ENCODE measurements around the gene SAE1.

DNA sequence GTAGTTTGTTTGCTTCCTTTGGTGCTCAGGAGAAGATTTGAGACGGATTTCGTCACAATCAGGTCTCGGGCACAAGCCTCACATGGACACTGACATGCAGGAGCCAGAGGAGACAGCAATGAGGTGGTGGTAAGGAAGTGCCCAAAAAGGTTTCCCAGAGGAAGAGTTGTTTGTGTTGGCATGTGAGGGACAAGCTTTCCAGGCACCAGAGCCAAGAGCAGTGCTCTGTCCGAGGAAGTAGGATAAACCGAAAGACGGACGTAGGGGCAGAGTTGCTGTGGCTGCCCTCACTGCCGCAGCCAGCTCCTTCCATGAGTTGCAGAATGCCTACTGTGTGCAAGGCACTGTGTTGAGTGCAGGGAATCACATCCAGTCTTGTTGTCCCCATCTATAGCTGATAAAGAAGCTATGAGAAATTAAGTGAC, 27.7 kb downstream of the SAE1 start:
- TF ChIP-seq, protein P1, sequence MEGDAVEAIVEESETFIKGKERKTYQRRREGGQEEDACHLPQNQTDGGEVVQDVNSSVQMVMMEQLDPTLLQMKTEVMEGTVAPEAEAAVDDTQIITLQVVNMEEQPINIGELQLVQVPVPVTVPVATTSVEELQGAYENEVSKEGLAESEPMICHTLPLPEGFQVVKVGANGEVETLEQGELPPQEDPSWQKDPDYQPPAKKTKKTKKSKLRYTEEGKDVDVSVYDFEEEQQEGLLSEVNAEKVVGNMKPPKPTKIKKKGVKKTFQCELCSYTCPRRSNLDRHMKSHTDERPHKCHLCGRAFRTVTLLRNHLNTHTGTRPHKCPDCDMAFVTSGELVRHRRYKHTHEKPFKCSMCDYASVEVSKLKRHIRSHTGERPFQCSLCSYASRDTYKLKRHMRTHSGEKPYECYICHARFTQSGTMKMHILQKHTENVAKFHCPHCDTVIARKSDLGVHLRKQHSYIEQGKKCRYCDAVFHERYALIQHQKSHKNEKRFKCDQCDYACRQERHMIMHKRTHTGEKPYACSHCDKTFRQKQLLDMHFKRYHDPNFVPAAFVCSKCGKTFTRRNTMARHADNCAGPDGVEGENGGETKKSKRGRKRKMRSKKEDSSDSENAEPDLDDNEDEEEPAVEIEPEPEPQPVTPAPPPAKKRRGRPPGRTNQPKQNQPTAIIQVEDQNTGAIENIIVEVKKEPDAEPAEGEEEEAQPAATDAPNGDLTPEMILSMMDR (IDR thresholded peaks at IDR 0.05), result no peak
- TF ChIP-seq POLR2AphosphoS5 (IDR thresholded peaks at IDR 0.05), result no peak

All from breast epithelium (tissue), 3 donors.